H9 (cell line): Measurements from ENCODE around the gene TXNDC12. TPM values are rescaled to one million over a fixed set of nuclear protein-coding genes. Genes with fewer than 3 reads are reported as not detected.

Experiments used
- DNase-seq: peaks from one replicate; pipeline ENCODE4 v3.0.0-alpha.2; 2017
- H2AFZ ChIP-seq: one replicate; pipeline ENCODE4 v1.6.1; 2013; ENCODE audit warnings: mild to moderate bottlenecking, low read length, control low read depth, moderate library complexity
- H2AK5ac ChIP-seq: 2 replicates; pipeline ENCODE4 v1.6.1; 2013; ENCODE audit warnings: low read length, control low read depth, mixed read lengths; ENCODE audit not compliant: insufficient read length
- H2BK120ac ChIP-seq: one replicate; pipeline ENCODE4 v1.6.1; 2013; ENCODE audit warnings: low read depth, mild to moderate bottlenecking, low read length, control low read depth, inconsistent platforms; ENCODE audit not compliant: poor library complexity, severe bottlenecking
- H2BK12ac ChIP-seq: 2 replicates; pipeline ENCODE4 v1.6.1; 2013; ENCODE audit warnings: low read length, control low read depth, mixed read lengths, low read depth; ENCODE audit not compliant: insufficient read length
- H2BK15ac ChIP-seq: 2 replicates; pipeline ENCODE4 v1.6.1; 2013; ENCODE audit warnings: low read depth, low read length, control low read depth
- H2BK20ac ChIP-seq: one replicate; pipeline ENCODE4 v1.6.1; 2013; ENCODE audit warnings: low read depth, mild to moderate bottlenecking, low read length, control low read depth, inconsistent platforms; ENCODE audit not compliant: poor library complexity, severe bottlenecking
- H2BK5ac ChIP-seq: 2 replicates; pipeline ENCODE4 v1.6.1; 2013; ENCODE audit warnings: low read length, control low read depth, mixed read lengths; ENCODE audit not compliant: insufficient read length
- H3K14ac ChIP-seq: 2 replicates; pipeline ENCODE4 v1.6.1; 2013; ENCODE audit warnings: low read length, control low read depth; ENCODE audit not compliant: insufficient read depth
- H3K18ac ChIP-seq: 2 replicates; pipeline ENCODE4 v1.6.1; 2013; ENCODE audit warnings: low read depth, mild to moderate bottlenecking, mixed read lengths, low read length, control low read depth; ENCODE audit not compliant: insufficient read length
- H3K23ac ChIP-seq: 2 replicates; pipeline ENCODE4 v1.6.1; 2013; ENCODE audit warnings: low read length, control low read depth, mixed read lengths, low read depth; ENCODE audit not compliant: insufficient read length
- H3K23me2 ChIP-seq: 2 replicates; pipeline ENCODE4 v1.6.1; 2013; ENCODE audit warnings: low read depth, mild to moderate bottlenecking, mixed read lengths, low read length, control low read depth; ENCODE audit not compliant: insufficient read length, poor library complexity, severe bottlenecking
- H3K27ac ChIP-seq: 2 replicates; pipeline ENCODE4 v1.5.1; 2013; ENCODE audit warnings: low read length, control low read depth, mixed read lengths, low read depth; ENCODE audit not compliant: insufficient read length
- H3K27me3 ChIP-seq: 2 replicates; pipeline ENCODE4 v1.6.1; 2013; ENCODE audit warnings: low read length, control low read depth, inconsistent platforms; ENCODE audit not compliant: insufficient read depth
- H3K4ac ChIP-seq: 2 replicates; pipeline ENCODE4 v1.6.1; 2013; ENCODE audit warnings: low read depth, mild to moderate bottlenecking, control low read depth, inconsistent platforms, low read length, moderate library complexity
- H3K4me1 ChIP-seq: 2 replicates; pipeline ENCODE4 v1.6.1; 2013; ENCODE audit warnings: low read length, control low read depth, inconsistent platforms; ENCODE audit not compliant: insufficient read depth
- H3K4me2 ChIP-seq: 2 replicates; pipeline ENCODE4 v1.6.1; 2013; ENCODE audit warnings: low read length, control low read depth, mixed read lengths; ENCODE audit not compliant: insufficient read length, insufficient read depth
- H3K56ac ChIP-seq: 2 replicates; pipeline ENCODE4 v1.6.1; 2013; ENCODE audit warnings: low read depth, mild to moderate bottlenecking, mixed read lengths, low read length, control low read depth; ENCODE audit not compliant: insufficient read length
- H3K79me1 ChIP-seq: 2 replicates; pipeline ENCODE4 v1.6.1; 2013; ENCODE audit warnings: low read depth, mild to moderate bottlenecking, moderate library complexity, low read length, control low read depth, inconsistent platforms; ENCODE audit not compliant: insufficient read depth, poor library complexity, severe bottlenecking
- H3K79me2 ChIP-seq: 2 replicates; pipeline ENCODE4 v1.6.1; 2013; ENCODE audit warnings: low read length, control low read depth, inconsistent platforms; ENCODE audit not compliant: insufficient read depth
- H3K9ac ChIP-seq: 2 replicates; pipeline ENCODE4 v1.6.1; 2013; ENCODE audit warnings: low read length, control low read depth, mixed read lengths; ENCODE audit not compliant: insufficient read length; ENCODE audit errors: extremely low read depth
- H3K9me3 ChIP-seq: one replicate; pipeline ENCODE4 v1.6.1; 2013; ENCODE audit warnings: low read depth, low read length, inconsistent platforms; ENCODE audit not compliant: control insufficient read depth
- H3T11ph ChIP-seq: one replicate; pipeline ENCODE4 v1.6.1; 2013; ENCODE audit warnings: mild to moderate bottlenecking, low read length, control low read depth, inconsistent platforms
- H4K20me1 ChIP-seq: one replicate; pipeline ENCODE4 v1.6.1; 2013; ENCODE audit not compliant: control insufficient read depth, insufficient read length, insufficient read depth
- H4K5ac ChIP-seq: 2 replicates; pipeline ENCODE4 v1.6.1; 2013; ENCODE audit warnings: low read depth, mild to moderate bottlenecking, mixed read lengths, low read length, control low read depth; ENCODE audit not compliant: insufficient read length
- H4K8ac ChIP-seq: replicated peaks from 2 replicates; pipeline ENCODE4 v1.6.1; 2013; ENCODE audit warnings: low read length, control low read depth, mixed read lengths, low read depth; ENCODE audit not compliant: insufficient read length
- H4K91ac ChIP-seq: 2 replicates; pipeline ENCODE4 v1.6.1; 2013; ENCODE audit warnings: low read depth, mild to moderate bottlenecking, moderate library complexity, mixed read lengths, low read length, control low read depth; ENCODE audit not compliant: insufficient read length
- H3K27ac Mint-ChIP-seq, 3 experiments: 2 replicates in 2 of 3; 3 replicates in 1 of 3; pipeline ENCODE4 v1.8.0; 2020 to 2021; ENCODE audit warnings: mixed read lengths in 3 of 3, mild to moderate bottlenecking in 1 of 3, moderate library complexity in 1 of 3
- H3K27me3 Mint-ChIP-seq: 2 replicates; pipeline ENCODE4 v1.8.0; 2021; ENCODE audit warnings: low read depth, mild to moderate bottlenecking, moderate library complexity, mixed read lengths
- H3K36me3 Mint-ChIP-seq, 3 experiments: 2 replicates in 2 of 3; 3 replicates in 1 of 3; pipeline ENCODE4 v1.8.0; 2020 to 2021; ENCODE audit warnings: low read depth in 3 of 3, mixed read lengths in 3 of 3; ENCODE audit not compliant: insufficient read depth in 1 of 3
- H3K4me1 Mint-ChIP-seq, 2 experiments: 2 replicates each; pipeline ENCODE4 v1.8.0; 2020; ENCODE audit warnings: mixed read lengths in 2 of 2
- H3K4me3 Mint-ChIP-seq, 2 experiments: 2 replicates in 1 of 2; 3 replicates in 1 of 2; pipeline ENCODE4 v1.8.0; 2020 to 2021; ENCODE audit warnings: mild to moderate bottlenecking in 2 of 2, mixed read lengths in 2 of 2, moderate library complexity in 1 of 2
- H3K9me3 Mint-ChIP-seq, 2 experiments: 2 replicates in 1 of 2; 3 replicates in 1 of 2; pipeline ENCODE4 v1.8.0; 2020; ENCODE audit warnings: mild to moderate bottlenecking in 2 of 2, mixed read lengths in 2 of 2, moderate library complexity in 1 of 2
- WGBS: extraction: QIAGEN DNeasy Blood & Tissue Kit; methylation state at CpG from one replicate; pipeline ENCODE4 v1.1.7; 2013; ENCODE audit warnings: missing lambda C conversion rate, low lambda C conversion rate, mixed read lengths; ENCODE audit not compliant: insufficient read length; ENCODE audit errors: extremely low coverage; 5-methylcytosine and 5-hydroxymethylcytosine counted together
- total RNA-seq: library from RNA; stranded (reverse); gene quantifications from 2 replicates; pipeline ENCODE4 v1.2.1, GENCODE V29; 2021
- TF ChIP-seq, protein P1 (sequence below): fragments of 200-600 bp; sonication (generic); conservative IDR thresholded peaks from 3 replicates; pipeline ENCODE4 v1.8.0; 2021; ENCODE audit warnings: antibody characterized with exemption, mild to moderate bottlenecking

The TXNDC12 gene
- total RNA-seq, 1 experiment from 2014 or later: 82.1 TPM

- no peak overlapping the region for H3K23ac ChIP-seq
- no CpG with 5 or more reads among the region's 13 CpGs for whole genome bisulfite sequencing
- H3K79me2 ChIP-seq: peaks cover 29% of the 10 kb centered on the region; the same call in 1 of the 2 replicates
- TF ChIP-seq, protein P1, sequence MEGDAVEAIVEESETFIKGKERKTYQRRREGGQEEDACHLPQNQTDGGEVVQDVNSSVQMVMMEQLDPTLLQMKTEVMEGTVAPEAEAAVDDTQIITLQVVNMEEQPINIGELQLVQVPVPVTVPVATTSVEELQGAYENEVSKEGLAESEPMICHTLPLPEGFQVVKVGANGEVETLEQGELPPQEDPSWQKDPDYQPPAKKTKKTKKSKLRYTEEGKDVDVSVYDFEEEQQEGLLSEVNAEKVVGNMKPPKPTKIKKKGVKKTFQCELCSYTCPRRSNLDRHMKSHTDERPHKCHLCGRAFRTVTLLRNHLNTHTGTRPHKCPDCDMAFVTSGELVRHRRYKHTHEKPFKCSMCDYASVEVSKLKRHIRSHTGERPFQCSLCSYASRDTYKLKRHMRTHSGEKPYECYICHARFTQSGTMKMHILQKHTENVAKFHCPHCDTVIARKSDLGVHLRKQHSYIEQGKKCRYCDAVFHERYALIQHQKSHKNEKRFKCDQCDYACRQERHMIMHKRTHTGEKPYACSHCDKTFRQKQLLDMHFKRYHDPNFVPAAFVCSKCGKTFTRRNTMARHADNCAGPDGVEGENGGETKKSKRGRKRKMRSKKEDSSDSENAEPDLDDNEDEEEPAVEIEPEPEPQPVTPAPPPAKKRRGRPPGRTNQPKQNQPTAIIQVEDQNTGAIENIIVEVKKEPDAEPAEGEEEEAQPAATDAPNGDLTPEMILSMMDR: no peak
- no peaks in the 10 kb centered on the region for H3K27me3 Mint-ChIP-seq
- H3K9me3 ChIP-seq: no peaks in the 10 kb centered on the region
- H3K4me2 ChIP-seq: peak overlapping the region; percentile 83
- H2BK120ac ChIP-seq: no peak overlapping the region
- H4K5ac ChIP-seq: no peak overlapping the region
- no peak overlapping the region for H4K8ac ChIP-seq
- H4K20me1 ChIP-seq: no peaks in the 10 kb centered on the region
- no peak overlapping the region for H2AK5ac ChIP-seq
- H3K14ac ChIP-seq: 0 out of 2 replicates have a peak overlapping the region, but pooled peaks have one; percentile 1
- no peak overlapping the region for H2BK5ac ChIP-seq
- DNase-seq: no peak
- peak overlapping the region; percentile 97 to 99 (median 99) for H3K27ac Mint-ChIP-seq
- H2BK12ac ChIP-seq: no peak overlapping the region
- H2AFZ ChIP-seq: no peak overlapping the region
- H3K4me3 Mint-ChIP-seq: peak overlapping the region; percentile 99 to 100
- no peak overlapping the region for H3T11ph ChIP-seq
- H3K79me1 ChIP-seq: no peaks in the 10 kb centered on the region
- H3K9ac ChIP-seq: peak overlapping the region; percentile 93
- H3K56ac ChIP-seq: no peak overlapping the region
- H3K4me1 Mint-ChIP-seq: peaks cover 25 to 28% of the 10 kb centered on the region in 2 experiments
- H4K91ac ChIP-seq: no peak overlapping the region
- peaks cover 10% of the 10 kb centered on the region for H3K23me2 ChIP-seq
- H3K4ac ChIP-seq: no peak overlapping the region
- H3K27me3 ChIP-seq: no peaks in the 10 kb centered on the region
- no peak overlapping the region for H3K18ac ChIP-seq
- peaks cover 10 to 48% (median 37%) of the 10 kb centered on the region in 3 experiments for H3K36me3 Mint-ChIP-seq
- H3K4me1 ChIP-seq: no peaks in the 10 kb centered on the region
- no peak overlapping the region for H2BK20ac ChIP-seq
- H3K9me3 Mint-ChIP-seq: no peaks in the 10 kb centered on the region; a peak in 1 of 5 replicates
- no peak overlapping the region for H2BK15ac ChIP-seq
- H3K27ac ChIP-seq: no peak overlapping the region
Observed at GRCh38 chr1:52054496-52055065, 410 bp downstream of the TXNDC12 start.
